Skin epidermis (tissue), 12 donors: Measurements from ENCODE around the gene SLC44A5.
"Not testable (repeated sequence)": the region's sequence is repeated elsewhere in the genome, so short reads cannot be mapped to it uniquely, and the experiment has no call there.

Experiments used
- H3K27ac ChIP-seq, 21 experiments: fragments of 200-600 bp; sonication (generic) in 11 of 21; one replicate each; pipeline ENCODE4 v1.5.0; 2020; ENCODE audit warnings: mild to moderate bottlenecking in 3 of 21, inconsistent platforms in 2 of 21, moderate library complexity in 2 of 21
- H3K4me3 ChIP-seq, 7 experiments: fragments of 200-600 bp; sonication (generic) in 2 of 7; one replicate each; pipeline ENCODE4 v1.5.0; 2020; ENCODE audit warnings: inconsistent platforms in 2 of 7, mild to moderate bottlenecking in 2 of 7, moderate library complexity in 1 of 7

The SLC44A5 gene

GRCh38 chr1:75396745-75397144, 214.2 kb downstream of the SLC44A5 start:
- H3K4me3 ChIP-seq: no peak overlapping the region

GRCh38 chr1:75396260-75396659, 214.7 kb downstream of the SLC44A5 start:
- Histone ChIP-seq H3K27ac (no peak overlapping the region), H3K4me3 (no peak overlapping the region)

More at GRCh38 chr1:75396745-75397144, 214.2 kb downstream of the SLC44A5 start:
- no peak overlapping the region for H3K27ac ChIP-seq

- H3K4me3 ChIP-seq: no peak overlapping the region
- H3K27ac ChIP-seq: no peak overlapping the region
Measured at GRCh38 chr1:75394386-75395139, 216.4 kb downstream of the SLC44A5 start.

GRCh38 chr1:75392278-75392677, 218.6 kb downstream of the SLC44A5 start:
- no peak overlapping the region for H3K4me3 ChIP-seq

GRCh38 chr1:75375476-75376447, 235.2 kb downstream of the SLC44A5 start:
- Histone ChIP-seq H3K4me3 (peak overlapping the region in 4 of 7 experiments; percentile 15 to 37 (median 22)), H3K27ac (peak overlapping the region in 6 of 21 experiments; percentile 43 to 72 (median 53))

More at GRCh38 chr1:75392278-75392677, 218.6 kb downstream of the SLC44A5 start:
- no peak overlapping the region for H3K27ac ChIP-seq

- Histone ChIP-seq H3K4me3 (no peak overlapping the region), H3K27ac (peak overlapping the region in 1 of 21 experiments; percentile 15)
Measured at GRCh38 chr1:75373542-75374159, 237.3 kb downstream of the SLC44A5 start.

- no peak overlapping the region for H3K27ac ChIP-seq
- H3K4me3 ChIP-seq: no peak overlapping the region
Measured at GRCh38 chr1:75366595-75366994, 244.3 kb downstream of the SLC44A5 start.

GRCh38 chr1:75361260-75361659, 249.7 kb downstream of the SLC44A5 start:
- no peak overlapping the region for H3K27ac ChIP-seq

GRCh38 chr1:75354267-75354666, 256.6 kb downstream of the SLC44A5 start:
- not testable (repeated sequence) for H3K27ac ChIP-seq

More at GRCh38 chr1:75361260-75361659, 249.7 kb downstream of the SLC44A5 start:
- H3K4me3 ChIP-seq: no peak overlapping the region

GRCh38 chr1:75353051-75353450, 257.9 kb downstream of the SLC44A5 start:
- Histone ChIP-seq H3K4me3 (no peak overlapping the region), H3K27ac (no peak overlapping the region)

More at GRCh38 chr1:75354267-75354666, 256.6 kb downstream of the SLC44A5 start:
- not testable (repeated sequence) for H3K4me3 ChIP-seq

GRCh38 chr1:75345538-75346292, 265.2 kb downstream of the SLC44A5 start:
- Histone ChIP-seq H3K27ac (no peak overlapping the region), H3K4me3 (no peak overlapping the region)

GRCh38 chr1:75342786-75343185, 268.1 kb downstream of the SLC44A5 start:
- no peak overlapping the region for H3K4me3 ChIP-seq
- H3K27ac ChIP-seq: no peak overlapping the region

GRCh38 chr1:75341537-75341936, 269.4 kb downstream of the SLC44A5 start:
- no peak overlapping the region for H3K4me3 ChIP-seq
- no peak overlapping the region for H3K27ac ChIP-seq

- Histone ChIP-seq H3K4me3 (no peak overlapping the region), H3K27ac (no peak overlapping the region)
Measured at GRCh38 chr1:75338616-75339483, 272.1 kb downstream of the SLC44A5 start.

GRCh38 chr1:75334876-75335389, 276.0 kb downstream of the SLC44A5 start:
- Histone ChIP-seq H3K4me3 (no peak overlapping the region), H3K27ac (no peak overlapping the region)

- Histone ChIP-seq H3K4me3 (no peak overlapping the region), H3K27ac (no peak overlapping the region)
Measured at GRCh38 chr1:75330624-75331023, 280.3 kb downstream of the SLC44A5 start.

GRCh38 chr1:75328691-75329090, 282.2 kb downstream of the SLC44A5 start:
- Histone ChIP-seq H3K27ac (no peak overlapping the region), H3K4me3 (no peak overlapping the region)

GRCh38 chr1:75327395-75327794, 283.5 kb downstream of the SLC44A5 start:
- H3K4me3 ChIP-seq: no peak overlapping the region
- no peak overlapping the region for H3K27ac ChIP-seq
